GM21381 (cell line): ENCODE measurements around the gene GRK2.

Experiments
- ATAC-seq: cut with Tn5 transposase; IDR thresholded peaks from one replicate; pipeline ENCODE4 v1.9.1; 2021; ENCODE audit warnings: mild to moderate bottlenecking, moderate library complexity; ENCODE audit not compliant: unreplicated experiment

Gene GRK2

DNA sequence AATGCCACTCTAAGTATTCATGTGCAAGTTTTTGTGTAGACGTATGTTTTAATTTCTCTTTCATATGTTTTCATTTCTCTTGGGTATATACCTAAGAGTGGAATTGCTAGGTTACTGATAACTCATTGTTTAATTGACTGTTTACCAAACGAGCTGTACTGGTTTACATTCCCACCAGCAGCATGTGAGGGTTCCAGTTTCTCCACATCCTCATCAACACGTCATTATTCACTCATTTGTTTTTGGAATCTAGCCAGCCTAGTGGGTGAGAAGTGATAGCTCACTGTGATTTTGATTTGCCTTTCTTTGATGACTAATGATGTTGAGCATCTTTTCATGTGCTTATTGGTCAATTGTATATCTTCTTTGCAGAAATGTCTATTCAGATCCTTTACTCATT is 26.8 kb downstream of the GRK2 start:
- no peak for ATAC-seq

DNA sequence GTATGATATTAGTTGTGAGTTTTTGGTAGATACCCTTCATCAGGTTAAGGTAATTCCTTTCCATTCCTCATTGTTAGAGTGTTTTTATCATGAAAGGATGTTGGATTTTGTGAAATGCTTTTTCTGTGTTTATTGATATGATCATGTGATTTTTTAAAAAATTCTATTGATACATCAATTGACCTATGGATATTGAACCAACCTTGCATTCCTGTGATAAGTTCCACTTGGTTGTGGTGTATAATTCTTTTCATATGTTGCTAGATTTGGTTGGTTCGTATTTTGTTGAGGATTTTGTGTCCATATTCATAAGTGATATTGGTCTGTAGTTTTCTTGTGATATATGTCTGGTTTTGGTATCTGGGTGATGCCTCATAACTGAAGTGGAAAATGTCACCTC is 29.6 kb downstream of the GRK2 start:
- ATAC-seq: no peak

DNA sequence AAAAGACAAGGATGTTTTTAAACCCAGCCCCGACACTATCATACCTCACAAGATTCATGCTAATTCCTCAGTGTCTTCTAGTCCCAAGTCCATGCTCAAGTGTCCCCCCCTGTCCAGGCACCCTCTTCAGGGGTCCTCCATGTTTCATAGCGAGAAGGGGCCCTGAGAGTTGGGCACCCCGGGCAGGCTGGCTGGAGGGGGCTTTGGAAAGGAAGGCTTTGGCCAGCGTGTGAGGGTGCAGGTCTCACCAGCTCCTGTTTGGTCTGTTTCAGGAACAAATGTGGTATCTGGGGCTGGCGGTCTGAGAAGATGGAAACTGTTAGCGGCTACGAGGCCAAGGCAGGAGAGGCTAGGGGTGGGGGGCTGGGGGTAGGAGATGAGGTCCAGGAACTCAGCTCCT is 32.5 kb downstream of the GRK2 start:
- no peak for ATAC-seq

DNA sequence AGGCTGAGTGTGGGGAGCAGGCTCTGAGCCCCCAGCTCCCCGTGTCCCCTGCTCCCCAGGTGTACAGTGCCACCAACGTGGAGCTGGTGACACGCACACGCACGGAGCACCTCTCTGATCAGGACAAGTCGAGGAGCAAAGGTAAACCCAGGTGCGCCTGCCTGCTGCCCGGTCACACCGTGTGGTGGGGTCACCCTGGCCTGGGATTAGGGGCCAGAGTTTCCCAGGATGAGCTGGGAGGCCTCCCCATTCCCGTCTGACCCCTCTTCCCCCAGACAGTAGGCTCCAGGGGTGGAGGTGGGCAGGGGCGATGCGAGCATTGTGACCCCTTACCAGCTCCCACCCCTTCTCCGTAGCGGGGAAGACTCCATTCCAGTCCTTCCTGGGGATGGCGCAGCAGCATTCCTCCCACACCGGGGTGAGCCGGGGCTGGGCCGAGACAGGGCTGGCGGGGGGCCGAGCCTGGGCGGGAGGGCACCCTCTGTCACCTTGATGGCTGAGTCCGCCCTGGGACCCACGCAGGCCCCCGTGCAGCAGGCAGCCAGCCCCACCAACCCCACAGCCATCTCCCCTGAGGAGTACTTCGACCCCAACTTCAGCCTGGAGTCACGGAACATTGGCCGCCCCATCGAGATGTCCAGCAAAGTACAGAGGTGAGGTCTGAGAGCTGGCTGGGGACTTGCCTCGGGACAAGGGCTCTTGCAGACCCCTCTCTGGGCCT is 33.4 kb downstream of the GRK2 start:
- no peak for ATAC-seq

DNA sequence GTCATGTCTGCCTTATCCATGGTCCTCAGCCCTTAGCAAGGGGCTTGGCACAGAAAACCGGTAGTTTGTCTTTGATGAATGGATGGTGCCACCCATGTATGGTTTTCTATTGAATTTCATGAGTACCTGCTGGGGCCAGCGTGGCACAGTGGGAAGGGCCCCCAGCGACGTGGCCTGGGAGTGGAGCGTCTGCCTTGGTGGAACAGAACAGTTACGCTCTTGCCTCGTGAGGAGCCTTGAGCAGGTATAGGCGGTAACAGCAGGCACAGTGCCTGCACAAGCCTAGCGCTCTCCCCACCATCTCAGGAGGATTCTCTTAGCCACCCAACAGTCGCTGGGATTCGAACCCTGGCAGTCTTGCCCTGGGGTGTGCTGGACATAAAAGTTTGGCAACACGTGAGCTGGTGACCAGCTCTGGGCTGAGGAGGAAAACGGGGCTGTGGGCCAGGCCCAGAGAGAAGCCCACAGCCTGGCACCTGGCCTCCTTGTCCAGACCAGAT is 34.0 kb downstream of the GRK2 start:
- ATAC-seq: no peak

DNA sequence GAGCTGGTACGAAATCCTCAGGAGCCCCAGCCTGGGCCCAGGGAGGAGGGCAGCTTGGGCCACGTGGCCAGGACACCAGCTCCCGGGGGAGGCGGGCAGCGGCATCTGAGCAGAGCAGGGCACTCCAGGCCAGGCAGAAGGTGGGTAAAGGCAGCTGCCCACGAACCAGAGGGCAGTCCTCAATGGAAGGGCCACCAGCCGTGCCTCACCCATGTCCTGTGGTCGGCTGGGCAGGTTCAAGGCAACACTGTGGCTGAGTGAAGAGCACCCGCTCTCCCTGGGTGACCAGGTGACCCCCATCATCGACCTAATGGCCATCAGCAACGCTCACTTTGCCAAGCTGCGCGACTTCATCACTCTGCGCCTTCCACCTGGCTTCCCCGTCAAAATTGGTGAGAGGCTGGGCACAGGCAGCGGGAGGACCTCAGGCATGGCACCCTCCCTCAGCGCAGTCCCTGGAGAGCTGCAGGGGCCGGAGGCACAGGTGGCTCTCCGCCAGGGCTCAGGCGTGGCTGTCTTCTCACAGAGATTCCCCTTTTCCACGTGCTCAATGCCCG is 34.6 kb downstream of the GRK2 start:
- no peak for ATAC-seq

DNA sequence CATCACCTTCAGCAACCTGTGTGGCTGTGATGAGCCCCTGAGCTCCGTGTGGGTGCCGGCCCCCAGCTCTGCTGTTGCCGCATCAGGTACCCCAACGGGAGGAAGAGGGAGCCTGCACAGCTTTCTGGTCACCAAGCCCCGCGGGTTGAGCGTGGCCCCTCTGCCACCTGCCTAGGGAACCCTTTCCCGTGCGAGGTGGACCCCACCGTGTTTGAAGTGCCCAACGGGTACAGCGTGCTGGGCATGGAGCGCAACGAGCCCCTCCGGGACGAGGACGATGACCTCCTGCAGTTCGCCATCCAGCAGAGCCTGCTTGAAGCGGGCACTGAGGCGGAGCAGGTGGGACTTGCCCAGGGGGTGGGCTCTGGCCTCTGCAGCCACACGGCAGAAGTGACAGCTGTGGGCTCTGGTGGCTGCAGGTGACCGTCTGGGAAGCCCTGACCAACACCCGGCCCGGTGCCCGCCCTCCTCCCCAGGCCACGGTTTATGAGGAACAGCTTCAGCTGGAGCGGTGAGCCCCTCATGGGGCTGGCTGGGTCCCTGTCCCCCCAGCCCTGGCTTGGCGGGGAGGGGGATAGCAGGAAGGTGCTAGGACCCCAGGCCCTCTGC is 35.1 kb downstream of the GRK2 start:
- ATAC-seq: no peak

DNA sequence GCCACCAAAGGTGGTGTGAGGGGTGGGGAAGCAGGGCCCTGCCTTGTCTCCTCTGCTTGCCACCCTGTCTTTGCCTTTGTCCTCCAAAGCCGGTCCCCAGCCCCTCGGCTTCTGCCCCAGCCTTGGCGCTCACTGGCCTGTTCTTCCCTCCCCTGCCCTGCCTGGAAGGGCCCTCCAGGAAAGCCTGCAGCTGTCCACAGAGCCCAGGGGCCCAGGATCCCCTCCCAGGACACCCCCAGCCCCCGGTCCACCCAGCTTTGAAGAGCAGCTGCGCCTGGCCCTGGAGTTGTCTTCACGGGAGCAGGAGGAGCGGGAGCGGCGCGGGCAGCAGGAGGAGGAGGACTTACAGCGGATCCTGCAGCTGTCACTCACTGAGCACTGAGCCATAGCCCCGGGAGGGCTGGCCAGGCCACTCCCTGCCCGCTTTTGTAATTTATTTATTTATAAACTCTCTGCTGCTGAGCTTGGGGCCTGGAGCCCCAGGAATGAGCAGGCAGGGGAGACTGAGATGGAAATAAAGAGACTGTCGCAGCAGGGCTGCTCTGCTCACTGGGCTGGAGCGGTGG is 35.8 kb downstream of the GRK2 start:
- ATAC-seq: no peak

DNA sequence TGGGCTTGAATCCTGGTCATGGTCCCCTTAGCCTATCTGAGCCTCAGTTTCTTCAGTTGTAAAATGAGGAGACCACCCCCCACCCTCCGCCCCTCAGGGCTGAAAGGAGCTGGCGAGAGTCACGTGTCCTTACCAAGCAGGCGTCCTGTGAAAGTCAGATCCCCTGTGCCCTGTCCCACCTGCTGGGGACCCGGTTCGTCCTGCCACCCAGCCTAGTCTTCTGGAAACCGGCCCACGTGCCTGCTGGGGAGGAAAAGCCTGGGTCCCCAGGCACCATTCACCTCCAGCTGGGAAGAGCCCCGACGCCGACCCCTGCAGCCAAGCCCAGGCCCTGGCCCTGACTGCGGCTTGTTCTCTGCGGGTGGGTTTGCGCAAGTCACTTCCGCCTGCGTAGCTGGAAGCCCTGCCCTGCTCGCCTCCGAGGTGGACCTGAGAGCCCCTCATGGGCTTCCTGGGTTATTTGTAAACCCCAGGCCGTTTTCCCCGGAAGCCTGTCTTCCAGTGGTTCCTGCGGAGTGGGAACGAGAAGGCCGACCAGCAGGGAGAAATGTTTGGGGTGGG is 36.4 kb downstream of the GRK2 start:
- no peak for ATAC-seq

DNA sequence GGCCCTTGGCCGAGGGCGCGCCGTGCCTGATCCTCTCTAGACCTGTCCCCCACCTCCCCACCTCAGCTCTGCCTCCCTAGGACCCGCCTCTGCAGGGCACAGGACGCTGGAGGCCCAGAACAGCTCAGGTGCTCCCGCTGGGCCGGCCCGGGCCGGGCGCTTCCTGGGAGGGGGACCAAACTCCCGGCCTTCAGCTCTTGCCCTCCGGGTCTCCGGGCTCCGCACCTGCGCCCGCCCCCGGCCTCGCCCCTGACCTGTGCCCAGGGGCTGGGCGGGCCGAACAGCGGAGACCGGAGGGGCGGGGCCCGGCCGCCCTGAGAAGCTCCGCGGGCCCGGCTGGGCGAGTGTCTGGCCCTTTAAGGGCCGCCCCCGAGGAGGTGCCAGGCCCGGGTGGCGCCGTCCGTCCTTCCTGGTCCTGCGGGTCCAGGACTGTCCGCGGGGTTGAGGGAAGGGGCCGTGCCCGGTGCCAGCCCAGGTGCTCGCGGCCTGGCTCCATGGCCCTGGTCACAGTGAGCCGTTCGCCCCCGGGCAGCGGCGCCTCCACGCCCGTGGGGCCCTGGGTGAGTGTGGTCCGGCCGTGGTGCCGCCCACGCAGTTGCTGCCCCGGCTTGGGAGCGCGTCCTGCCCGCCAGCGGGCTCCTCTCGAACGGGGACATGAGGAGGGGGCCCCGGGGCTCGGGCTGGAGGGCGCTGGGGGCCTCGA is 37.0 kb downstream of the GRK2 start, which contains the start of gene SSH3:
Gene SSH3, plus strand, starts transcription at position 399 of the 703 bp plus-strand sequence. Its CDS starts 96 bp downstream, at position 495.
- ATAC-seq: no peak

DNA sequence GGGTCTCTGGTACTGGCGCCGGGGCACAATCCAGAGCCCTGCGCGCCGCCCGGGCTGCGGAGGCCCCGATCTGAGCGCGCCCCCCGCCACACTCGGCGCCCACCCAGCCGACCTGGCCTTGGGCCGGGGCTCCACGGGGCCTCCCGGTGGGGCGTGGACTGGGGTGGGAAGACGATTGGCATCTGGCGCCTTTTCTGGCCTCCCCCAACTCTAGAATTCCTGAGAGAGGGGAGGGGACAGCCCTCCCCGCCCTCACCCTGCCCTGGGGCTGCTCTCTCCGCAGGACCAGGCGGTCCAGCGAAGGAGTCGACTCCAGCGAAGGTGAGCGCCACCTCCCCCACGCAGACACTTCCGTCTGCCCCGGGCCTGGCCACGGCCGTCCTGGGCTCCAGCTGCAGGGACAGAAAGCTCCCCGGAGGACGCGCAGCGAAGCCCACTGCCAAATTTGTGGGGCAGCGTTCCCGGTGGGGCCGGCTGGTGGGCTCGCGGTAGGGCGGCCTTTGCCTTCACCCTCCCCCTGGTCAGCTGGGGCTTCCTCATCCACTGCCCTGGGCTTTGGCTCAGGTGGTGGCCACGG is 37.6 kb downstream of the GRK2 start:
- no peak for ATAC-seq

DNA sequence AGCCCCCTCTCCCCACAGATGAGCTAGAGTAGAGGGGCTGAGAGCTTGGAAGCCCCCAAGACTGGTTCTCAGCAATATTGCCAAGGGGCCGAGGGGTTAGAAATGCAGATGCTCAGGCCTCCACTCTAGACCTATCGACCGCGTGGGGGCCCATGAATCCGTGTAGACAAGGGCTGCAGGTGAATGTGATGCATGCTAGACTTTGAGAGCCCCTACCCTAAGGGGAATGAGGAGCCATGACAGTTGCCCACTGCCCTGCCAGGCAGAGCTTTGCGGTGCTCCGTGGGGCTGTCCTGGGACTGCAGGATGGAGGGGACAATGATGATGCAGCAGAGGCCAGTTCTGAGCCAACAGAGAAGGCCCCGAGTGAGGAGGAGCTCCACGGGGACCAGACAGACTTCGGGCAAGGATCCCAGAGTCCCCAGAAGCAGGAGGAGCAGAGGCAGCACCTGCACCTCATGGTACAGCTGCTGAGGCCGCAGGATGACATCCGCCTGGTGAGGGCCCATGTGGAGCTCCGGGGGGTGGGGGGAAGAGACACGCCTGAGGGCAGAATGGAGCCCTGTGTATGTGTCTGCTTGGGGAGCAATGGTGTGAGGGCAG is 38.3 kb downstream of the GRK2 start:
- no peak for ATAC-seq

DNA sequence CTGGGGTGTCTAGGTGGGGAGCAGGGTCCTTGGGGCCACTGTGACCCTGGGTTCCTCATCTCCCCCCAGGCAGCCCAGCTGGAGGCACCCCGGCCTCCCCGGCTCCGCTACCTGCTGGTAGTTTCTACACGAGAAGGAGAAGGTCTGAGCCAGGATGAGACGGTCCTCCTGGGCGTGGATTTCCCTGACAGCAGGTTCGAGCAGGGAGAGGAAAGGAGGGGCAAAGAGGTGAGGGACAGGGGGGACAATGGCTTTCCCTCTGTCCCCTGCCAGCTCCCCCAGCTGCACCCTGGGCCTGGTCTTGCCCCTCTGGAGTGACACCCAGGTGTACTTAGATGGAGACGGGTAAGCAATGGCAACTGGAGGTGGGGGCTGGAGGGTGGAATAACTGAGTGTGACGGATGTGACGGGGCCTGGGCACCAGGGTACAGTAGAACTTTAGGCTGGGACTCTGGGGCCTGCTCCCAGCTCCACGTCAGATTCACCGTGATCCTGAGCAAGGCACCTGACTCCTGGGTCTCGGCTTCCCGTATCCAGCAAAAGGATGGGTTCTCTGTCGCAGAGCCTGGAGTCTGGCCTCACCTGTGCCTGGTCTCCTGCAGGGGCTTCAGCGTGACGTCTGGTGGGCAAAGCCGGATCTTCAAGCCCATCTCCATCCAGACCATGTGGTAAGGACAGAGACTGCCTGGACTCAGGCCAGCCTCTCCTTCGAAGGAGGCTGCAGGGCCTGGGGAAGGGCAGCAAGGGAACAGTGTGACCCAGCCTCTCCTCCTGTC is 40.7 kb downstream of the GRK2 start:
- no peak for ATAC-seq

DNA sequence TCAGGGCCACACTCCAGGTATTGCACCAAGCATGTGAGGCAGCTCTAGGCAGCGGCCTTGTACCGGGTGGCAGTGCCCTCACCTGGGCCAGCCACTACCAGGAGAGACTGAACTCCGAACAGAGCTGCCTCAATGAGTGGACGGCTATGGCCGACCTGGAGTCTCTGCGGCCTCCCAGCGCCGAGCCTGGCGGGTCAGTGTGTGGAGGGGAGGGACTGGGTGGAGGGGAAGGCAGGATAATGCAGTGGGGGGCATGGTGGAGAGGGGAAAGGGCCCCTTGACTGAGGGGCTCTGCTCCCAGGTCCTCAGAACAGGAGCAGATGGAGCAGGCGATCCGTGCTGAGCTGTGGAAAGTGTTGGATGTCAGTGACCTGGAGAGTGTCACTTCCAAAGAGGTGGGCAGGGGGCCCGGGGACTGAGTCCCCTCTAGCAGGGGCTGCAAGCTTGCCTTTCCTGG is 41.3 kb downstream of the GRK2 start:
- no peak for ATAC-seq

DNA sequence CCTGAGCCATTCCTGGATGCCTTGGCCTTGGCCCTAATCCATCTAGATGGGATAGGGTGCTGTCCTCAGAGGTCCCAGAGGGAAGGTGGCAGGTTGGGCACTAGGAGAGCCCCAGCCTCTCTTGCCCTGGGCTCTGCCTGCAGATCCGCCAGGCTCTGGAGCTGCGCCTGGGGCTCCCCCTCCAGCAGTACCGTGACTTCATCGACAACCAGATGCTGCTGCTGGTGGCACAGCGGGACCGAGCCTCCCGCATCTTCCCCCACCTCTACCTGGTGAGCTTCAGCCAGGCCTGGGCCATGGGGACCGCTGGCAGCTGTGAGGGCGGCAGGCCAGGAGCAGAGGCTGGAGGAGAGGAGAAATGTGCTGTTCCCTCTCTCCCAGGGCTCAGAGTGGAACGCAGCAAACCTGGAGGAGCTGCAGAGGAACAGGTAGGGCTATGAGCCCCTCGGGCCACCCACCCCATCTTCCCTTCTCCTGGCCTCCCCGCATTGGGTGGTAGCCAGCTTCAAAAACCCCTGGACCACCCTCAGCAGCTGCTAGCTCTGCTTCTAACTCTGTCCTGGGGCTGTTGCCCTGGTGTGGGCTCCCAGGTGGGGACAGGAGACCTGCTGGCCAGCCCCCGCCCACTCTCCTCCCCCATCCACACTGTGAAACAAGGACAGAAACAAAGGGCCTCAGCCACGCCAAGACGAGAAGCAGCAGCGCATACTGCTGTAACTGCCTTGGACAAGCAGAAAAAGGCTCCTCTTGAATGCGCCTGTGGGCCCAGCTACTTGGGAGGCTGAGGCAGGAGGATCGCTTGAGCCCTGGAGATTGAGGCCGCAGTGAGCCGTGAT is 42.0 kb downstream of the GRK2 start:
- no peak for ATAC-seq

DNA sequence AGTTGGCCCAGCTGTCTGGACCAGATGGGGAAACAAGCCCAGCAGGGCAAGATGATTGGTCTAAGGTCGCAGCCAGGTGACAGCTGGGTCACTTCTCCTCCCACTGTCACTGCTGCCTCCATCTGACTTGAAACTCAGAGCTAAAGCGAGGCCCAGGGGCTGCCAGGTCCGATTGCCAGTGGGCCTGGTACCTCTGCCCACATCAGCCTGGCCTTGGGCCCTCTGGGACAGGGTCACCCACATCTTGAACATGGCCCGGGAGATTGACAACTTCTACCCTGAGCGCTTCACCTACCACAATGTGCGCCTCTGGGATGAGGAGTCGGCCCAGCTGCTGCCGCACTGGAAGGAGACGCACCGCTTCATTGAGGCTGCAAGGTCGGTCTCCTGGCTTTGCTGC is 42.9 kb downstream of the GRK2 start:
- no peak for ATAC-seq

DNA sequence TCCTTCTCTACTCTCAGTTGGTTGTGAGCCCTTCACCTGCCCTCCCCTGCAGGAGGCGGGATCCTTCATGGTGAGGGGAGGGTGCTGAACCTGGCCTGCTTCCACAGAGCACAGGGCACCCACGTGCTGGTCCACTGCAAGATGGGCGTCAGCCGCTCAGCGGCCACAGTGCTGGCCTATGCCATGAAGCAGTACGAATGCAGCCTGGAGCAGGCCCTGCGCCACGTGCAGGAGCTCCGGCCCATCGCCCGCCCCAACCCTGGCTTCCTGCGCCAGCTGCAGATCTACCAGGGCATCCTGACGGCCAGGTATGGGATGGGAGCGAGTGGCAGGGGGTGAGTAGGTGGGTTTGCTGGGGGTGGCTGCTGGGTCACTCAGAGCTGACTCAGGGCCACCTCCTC is 43.4 kb downstream of the GRK2 start:
- ATAC-seq: no peak

DNA sequence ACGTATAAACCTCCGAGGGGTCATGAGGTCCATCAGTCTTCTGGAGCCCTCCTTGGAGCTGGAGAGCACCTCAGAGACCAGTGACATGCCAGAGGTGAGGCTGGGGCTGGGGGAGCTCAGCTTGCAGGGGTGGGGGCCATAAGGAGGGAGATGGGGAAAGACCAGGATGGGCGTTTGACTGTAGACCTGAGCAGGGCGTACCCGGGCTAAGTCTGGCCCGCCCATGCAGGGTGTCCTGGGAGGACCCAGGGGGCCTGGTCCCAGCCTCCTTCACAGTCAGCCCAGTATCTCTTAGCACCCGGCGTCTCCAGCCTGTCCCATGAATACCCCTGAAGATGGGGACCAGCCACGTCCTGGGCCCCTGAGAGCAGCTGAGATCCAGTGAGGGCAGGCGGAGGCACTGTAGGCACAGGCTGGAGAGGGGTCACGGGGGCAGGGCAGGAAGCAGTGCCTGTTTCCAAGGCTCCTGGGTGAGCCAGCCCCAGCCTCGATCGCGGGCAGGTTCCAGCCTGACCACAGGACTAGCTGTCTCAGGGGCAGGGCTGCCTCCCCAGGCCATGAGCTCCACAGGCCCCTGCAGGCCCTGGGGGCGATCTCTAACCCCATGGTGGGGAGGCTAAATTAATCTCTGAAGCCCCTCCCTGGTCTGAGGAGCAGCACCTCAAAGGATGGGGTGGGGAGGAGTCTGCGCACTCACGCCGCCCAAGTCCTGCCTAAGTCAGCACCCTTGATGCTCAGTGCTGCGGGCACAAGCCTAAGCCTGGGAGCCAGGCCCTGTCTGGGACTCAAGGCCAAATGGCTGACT is 44.2 kb downstream of the GRK2 start:
- ATAC-seq: no peak
